HG03064 (cell line): Measurements from ENCODE around the gene MICAL2.

Experiments used
- ATAC-seq: cut with Tn5 transposase; IDR thresholded peaks from one replicate; pipeline ENCODE4 v1.9.1; 2021; ENCODE audit warnings: low read depth; ENCODE audit not compliant: unreplicated experiment

Gene MICAL2

DNA sequence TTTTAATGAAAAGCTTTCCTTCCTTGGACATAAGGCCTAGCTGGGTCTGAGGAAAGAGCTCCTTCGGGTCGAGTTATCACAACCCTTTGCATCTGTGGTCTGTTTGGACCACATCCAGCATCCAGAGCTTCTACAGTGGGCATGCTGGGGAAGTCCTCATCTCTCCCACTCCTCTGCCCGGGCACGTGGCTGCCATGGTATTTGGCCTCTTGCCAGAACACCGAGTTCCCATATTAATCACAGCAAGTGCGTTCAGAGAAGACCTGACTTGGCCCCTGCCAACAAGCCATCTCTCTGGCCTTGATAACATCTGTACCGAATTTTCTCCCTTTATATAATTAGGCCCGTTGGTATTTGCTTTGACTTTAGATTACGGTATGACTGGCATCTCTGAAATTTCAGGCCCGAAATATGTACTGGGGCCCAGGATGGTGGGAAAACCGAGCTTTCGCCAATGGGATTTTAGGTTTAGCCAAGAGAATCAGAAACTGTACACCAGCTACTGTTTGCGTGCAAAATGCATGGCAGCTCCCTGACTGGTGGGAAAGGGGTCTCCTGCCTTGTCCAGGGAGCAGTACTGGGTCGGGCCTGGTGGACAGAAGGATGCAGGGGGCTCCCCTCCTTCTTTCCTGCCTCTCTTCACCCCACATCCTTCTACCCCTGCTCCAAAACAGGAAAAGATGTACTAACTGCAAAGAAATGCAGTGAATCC is 90.0 kb downstream of the MICAL2 start:
- ATAC-seq, result no peak

DNA sequence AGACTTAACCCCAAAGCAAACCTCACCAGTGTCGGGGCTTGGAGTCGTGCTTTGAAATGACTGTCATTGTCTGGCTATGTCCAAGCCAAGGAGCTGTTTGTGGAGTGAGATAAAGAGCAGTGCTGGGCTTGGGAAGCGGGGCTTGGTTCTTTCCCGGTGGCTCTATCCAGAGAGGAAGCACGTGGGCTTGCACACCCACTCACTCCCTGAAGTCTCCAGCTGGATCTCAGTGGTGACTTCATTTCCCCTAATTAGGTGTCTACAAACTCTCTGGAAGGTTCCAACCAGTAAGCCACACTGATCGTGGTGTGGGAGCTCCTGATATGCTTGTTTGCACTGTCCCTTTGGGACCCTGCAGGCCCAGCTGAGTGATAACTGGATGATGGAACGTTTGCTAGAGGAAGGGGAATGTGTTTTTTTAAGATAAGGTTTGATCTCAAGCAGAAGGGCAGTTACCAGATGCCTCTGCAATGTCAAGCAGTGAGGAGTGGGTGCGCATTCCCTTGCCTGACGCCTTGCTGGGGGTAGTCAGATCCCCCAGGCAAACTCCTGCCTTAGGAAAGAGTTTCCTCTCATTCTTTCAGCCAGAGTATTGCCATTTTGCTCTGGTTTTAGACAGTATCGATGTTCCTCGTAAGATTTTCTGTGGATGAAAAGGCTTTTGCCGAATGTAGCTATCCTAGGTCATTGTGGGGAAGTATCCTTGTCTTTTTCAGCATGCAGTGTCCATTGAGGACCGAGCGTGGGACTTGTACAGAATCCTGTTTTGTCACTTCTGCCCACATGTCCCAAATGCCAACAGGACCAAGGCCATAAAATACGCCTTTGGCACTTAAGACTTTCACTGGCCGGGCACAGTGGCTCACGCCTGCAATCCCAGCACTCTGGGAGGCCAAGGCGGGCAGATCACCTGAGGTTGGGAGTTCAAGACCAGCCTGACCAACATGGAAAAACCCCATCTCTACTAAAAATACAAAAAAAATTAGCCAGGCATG is 90.9 kb downstream of the MICAL2 start:
- ATAC-seq, result no peak

DNA sequence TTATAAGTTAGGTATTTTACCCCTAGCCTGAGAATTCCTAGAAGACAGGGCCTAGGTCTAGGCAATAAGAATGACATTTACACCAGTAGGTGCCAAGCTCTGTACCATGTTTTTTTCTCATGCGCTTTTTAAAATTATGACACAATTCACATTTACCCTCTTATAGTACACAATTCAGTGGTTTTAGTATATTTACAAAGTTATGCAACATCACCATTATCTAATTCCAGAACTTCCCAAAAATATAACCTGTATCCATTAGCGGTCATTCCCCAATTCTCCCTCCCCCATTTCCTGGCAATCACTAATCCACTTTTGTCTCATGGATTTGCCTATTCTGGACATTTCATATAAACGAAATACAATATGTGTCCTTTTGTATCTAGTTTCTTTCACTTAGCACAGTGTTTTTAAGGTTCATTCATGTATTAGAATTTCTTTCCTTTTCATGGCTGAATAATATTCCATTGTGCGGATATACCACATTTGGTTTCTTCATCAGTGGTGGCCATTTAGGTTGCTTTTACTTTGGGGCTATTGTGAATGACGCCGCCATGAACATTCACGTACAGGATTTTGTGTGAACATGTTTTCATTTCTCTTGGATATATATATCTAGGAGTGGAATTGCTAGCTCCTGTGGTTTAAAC is 92.4 kb downstream of the MICAL2 start:
- ATAC-seq, result no peak

DNA sequence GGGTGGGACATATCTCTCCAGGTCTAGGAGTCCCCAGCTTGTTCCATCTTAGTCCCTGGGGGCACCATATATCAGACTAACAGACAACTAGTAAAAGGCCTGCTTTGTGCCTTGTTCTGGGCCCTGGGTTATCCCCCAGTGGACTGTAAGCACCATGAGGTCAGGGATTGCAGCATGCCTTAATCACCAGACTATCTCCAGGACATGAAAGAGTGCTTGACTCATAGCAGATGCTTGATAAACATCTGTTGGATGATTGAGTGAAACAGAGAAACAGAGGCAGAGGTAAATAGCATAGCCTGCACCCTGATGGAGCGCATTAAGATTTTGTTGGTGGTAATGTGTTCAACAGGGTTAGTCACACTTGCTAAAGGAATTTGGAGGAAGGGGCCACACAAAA is 94.1 kb downstream of the MICAL2 start:
- ATAC-seq, result no peak

DNA sequence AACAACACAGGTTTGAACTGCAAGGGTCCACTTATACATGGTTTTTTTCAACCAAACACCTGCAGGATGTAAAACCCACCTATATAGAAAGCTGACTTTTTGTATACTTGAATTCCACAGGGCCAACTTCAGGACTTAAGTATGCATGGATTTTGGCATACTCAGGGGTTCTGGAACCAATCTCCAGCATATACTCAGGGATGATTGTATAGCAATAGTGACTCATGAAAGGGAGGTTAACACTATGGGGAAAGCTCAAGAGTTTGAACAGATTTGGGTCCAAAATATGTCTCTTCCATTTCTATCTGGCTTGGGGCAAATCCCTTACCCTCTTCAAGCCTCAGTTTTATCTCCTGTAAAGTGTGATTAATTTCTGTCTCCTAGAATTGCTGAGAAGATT is 94.9 kb downstream of the MICAL2 start:
- ATAC-seq, result no peak

DNA sequence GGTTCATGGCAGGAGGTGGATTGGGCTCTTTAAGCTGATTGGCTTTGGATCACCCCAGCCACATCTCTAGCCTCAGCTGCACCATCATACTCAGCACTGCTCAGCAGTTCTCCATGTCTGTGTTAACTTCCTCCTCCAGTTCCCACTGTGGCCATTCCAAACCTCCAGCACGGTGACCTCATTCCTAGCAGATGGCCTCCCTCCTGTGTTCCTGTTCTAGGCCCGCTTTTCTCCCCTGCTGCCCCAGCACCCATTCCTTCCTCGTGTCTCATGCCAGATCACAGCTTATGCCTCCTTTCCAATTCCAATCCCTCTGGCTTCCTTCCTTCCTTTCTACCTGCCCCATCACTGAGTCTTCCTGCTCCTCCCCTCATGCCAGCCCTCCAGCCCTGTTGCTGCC is 96.1 kb downstream of the MICAL2 start:
- no peak for ATAC-seq

DNA sequence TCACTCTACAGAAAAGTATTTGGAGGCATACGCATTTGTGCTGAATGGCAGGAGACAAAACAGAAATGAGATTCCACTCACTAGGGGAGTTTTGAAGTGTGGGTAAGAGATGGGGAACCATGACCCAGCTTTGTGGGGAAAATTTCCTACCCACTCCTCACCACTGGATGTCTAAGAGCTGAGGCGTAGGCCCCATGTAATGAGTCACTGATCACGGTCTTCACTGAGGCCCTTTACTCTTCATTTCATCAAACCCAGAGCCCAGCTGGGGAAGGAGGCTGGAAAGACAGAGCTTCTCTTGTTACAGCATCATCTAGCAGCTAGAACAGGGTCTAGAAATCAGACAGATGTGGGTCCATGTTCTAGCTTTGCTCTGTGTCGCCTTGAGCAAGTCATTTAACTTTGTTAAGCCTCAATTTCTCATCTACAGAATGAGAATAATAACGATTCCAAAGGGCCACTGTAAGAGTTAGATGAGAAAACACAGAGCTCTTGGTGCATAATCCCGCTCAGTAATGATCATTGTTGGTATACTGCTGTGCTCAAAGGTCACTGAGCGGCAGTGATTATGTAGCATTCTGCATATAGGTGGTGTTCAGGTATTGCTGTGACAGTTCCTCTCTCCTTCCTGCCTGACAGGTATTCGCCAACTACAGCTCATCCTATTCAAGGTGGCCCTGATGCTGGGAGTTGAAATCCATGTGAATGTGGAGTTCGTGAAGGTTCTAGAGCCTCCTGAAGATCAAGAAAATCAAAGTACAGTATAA is 97.2 kb downstream of the MICAL2 start:
- no peak for ATAC-seq

DNA sequence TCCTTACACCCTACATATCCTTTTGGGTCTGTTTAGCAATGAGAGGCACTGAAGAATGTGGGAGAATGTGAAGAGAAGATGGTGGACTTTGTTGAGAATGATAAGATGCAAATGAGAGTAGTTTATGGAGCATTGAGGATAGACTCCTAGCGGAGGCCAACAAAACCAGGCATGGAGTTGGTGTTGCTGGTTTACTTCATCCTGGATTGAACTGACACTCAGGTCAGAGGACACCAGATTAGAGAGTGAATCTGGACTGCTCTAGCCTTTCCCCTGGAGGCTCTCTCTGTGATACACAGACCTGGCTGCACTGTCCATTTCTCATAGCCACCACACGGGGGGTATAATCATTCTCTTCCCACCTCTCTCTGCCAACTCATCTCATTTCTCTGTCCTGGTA is 98.7 kb downstream of the MICAL2 start:
- no peak for ATAC-seq

DNA sequence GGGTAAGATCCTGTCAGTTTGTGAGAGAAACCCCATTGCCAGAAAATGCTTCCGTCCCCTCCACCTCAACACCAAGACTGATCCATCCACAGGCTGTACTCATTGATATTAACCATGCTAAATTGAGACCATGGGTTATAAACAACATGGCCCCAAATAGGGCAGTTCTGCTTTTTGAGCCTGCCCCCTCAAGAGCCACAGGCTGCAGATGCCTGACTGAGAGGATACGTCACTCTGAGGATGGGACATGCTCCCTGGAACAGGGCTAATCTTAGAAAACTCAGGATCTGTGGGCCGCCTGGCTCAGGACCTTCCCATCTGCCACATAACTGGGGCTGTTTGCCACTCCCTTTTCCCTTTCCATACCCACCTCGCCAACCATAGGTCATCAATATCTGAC is 99.8 kb downstream of the MICAL2 start:
- no peak for ATAC-seq

DNA sequence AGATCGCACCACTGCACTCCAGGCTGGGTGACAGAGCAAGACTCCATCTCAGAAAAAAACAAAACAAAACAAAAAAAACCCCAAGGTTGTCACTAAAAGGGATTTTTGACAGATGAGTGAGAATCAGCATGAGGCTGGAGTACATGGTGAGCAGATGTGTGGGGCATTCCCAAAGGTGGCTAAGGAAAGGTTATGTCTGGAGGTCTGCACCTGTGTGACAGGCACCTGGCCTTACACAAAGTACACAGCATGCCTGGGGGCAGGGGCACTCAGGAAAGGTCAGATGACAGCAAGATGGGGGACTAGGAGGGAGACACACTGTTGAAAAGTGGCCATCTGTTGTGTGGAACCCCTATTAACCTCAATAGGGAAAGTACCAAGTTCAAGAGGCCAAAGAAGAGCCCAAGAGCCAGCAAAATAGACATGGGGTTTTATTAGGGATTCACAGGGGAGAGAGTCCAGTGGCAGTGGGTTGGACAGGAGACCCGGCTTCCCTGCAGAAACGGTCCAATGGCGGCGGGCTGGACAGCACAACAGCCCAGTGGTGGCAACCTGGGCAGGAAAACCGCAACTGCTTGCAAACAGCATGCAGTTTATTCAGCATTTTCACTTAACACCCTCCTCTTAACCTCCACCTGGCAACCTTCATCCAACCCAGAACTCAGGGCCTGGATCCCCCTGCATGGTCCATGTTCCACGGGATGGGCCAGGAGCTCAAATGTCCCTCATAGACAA is 101.1 kb downstream of the MICAL2 start:
- ATAC-seq, result no peak

DNA sequence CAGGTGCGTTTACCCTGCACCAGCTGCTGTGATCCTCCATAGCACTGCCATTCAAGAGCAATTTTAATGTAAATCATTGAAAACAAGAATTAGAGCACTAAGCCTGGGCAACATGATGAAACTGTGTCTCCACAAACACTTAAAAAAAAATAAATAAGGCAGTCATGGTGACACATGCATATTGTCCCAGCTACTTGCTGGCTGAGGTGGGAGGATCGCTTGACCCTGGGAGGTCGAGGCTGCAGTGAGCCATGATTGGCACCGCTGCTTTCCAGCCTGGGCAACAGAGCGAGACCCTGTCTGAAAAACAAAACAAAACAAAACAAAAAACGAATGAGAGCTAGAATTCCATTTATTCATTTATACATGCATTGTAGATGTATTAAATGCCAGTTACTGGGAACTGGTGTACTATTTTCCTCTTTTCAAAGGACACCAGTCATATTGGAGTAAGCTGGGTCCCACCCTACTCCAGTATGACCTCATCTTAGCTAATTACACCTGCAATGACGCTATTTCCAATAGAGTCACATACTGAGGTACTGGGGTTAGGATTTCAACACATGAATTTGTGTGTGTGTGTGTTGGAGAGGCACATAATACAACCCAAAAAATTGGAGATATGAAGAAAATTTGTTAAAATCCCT is 101.9 kb downstream of the MICAL2 start:
- ATAC-seq, result no peak

DNA sequence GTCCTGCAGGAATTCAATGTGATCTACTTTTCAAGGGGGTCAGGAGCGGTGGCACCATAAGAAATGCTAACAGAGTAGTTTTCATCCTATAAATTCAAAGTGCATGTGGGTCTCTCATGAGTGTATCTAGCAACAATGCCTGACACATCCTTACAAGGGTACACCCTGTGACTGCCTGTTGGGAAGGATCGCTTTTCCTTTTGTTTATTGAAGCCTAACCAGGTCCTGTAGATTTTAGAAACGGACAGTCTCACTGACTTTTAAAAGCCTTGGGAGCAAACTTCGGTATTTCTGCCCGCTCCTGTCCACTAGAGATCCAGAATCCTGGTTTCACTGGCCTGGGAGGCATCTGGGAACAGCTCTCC is 102.4 kb downstream of the MICAL2 start:
- no peak for ATAC-seq

DNA sequence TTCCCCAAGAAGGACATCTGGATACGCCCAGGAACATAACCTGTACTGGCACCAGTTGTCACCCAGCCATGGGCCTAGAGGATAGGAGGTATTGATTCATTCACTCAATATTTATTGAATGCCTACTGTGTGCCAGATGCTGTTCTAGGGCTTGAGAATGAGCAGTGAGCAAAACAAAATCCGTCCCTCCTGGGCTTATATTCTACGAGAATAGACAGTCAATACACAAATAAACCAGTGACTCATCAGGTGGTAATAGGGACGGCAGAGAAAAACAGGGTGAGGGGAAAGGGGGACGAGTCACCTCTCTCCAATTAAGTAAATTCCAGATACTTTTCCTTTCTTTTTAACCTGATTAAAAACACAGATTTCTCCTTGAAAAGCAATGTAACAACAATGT is 103.5 kb downstream of the MICAL2 start:
- ATAC-seq, result no peak

DNA sequence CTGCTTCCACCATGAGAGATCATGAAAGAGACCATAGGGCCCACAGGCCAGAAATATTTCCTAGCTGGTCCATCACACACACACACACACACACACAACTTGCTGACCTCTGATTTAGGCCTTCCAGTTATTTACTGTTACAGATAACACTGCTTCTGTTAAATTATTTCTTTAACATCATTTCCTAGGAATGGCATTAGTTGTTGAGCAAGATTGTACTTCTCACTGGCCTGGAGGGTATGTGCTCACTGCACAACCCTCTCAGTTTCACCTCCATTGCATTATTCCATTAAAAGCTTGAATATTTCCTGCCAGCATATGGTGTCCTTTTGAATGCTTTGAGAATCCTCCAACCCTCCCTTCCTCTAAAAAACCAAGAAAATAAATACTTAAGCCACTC is 104.4 kb downstream of the MICAL2 start:
- ATAC-seq, result no peak

DNA sequence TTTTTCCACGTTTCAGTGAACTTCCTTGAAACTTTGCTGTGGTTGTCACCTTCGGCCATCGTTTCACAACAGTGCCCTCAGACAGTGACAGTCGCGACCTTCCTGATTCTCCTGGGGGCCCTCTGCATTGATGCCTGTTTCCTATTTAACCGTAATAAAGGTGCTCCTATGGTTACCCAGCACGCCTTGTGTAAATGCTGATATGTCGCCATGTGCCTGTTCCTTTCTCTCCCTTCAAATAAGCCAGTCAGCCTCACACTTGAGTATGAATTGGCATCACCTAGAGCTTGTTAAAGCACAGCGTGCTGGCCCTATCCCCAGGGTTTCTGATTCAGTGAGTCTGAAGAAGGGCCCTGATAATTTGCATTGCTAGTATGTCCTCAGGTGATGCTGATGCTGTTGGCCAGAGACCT is 104.8 kb downstream of the MICAL2 start:
- no peak for ATAC-seq

DNA sequence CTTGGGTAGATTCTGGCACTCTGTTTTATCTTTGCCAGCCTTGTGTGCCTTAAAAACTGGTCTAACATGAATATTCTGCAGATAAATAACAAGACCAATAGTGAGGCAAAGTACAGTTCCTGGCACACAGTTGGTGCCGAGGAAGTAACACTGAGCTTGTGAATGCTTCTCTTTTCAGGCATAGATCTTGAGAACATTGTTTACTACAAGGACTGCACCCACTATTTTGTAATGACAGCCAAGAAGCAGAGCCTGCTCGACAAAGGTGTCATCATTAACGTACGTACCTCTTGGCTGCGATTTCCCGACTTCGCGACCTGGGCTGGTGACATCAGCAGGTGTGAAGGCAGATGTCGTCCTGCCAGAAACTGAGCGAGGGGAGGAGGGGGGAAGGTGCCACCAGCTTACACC is 105.7 kb downstream of the MICAL2 start:
- ATAC-seq, result no peak

DNA sequence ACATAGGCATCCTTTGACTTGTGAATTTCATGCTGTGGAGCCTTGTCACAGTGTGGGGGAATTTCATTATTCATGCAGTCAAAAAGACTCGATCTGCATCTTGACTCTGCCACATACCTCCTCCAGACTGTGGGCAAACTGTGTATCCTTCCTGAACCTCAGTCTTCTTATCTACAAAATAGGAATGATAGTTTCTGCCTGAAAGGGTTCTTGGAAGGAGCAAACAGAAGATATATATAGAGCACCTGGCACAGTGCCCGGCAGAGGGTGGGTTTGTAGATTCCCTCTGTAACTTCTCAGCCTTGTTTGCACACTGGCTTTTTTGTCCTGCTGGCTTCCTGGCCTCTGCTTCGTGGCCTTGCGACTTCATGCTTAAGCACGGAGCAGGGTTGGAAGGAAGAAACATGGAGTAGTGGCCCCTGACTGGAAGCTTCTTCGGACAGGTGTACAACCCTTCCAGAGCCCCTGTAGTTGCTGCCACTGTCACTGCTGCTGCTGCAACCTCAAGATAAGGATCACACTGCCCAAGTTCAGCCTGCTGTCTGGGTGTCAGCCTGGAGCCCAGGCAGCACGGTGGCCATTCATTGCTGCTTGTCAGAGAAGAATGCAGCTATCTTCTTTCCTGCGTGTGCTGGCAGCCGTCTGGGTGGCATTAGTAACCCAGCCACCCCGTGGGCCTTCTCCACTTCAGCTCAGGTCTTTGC is 106.4 kb downstream of the MICAL2 start:
- no peak for ATAC-seq

DNA sequence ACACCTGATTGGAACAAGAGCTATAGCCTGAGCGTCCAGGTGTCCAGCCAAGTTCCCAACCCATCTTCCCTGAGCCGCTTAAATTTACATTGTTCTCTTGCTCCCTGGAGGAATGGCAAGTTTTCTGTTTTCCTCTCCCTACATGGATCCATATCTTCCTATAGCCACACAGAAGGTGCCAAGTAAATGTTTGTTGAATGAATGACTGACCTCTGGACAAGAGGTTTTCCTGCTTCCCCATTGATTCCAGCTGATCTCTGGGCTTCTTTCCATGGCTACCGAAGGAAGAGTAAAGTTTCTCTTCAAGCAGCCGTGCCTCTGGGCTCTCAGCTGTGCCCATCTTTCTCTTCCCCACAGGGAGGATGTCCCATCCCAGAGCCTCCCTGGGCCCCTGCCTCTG is 107.5 kb downstream of the MICAL2 start:
- no peak for ATAC-seq

DNA sequence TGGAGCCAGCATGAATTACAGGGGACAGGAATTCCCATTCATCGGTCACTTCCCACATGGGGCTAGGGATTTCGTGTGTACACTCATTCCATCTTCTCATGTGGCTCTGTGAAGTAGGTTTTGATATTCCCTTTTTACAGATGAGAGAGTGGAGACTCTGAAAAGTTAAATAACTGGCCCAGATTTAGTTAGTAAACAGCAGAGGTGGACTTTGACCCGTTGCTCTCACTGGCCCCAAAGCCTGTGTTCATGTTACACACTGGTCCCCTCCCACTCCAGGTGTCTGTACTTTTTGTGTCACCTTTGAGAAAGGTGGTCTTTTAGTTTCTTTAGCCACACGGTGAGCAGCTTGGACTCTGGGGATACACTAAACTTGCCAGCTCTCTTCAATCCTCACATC is 108.5 kb downstream of the MICAL2 start:
- no peak for ATAC-seq
